GM21423 (cell line): ENCODE data around the gene PRDM1.

Experiments
- ATAC-seq: cut with Tn5 transposase; IDR thresholded peaks from one replicate; pipeline ENCODE4 v1.9.1; 2021; ENCODE audit warnings: mild to moderate bottlenecking, moderate library complexity; ENCODE audit not compliant: unreplicated experiment

PRDM1 gene

GRCh38 chr6:106085984-106086813 lies at the start of gene PRDM1:
Gene PRDM1 (plus strand): TSS chr6:106086336. CDS start chr6:106086554, 218 bp downstream.
- ATAC-seq = peak; percentile 73

GRCh38 chr6:106037060-106037459 lies 49.1 kb upstream of the PRDM1 start:
- ATAC-seq = no peak

- ATAC-seq = no peak
These were observed 46.1 kb upstream of the PRDM1 start for GRCh38 chr6:106039897-106040592.

DNA sequence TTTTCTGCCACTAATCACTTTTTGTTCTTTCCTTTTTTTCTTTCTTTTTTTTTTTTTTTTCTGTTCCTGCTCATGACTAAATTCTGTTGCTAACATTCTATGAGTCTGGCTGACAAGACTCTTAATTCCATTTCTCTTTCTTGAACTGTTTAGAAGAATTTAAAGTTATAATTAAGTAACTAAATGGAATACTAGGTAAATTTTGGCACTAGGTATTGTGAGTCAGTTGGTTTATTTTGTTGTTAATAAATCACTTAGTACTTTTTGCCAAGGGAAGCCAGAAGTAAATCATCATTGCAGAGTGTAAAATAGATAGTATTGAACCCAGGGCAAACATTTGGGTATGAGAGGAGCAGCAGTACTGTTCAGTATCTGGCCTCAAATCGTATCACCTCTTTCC lies 42.0 kb upstream of the PRDM1 start:
- ATAC-seq = no peak

DNA sequence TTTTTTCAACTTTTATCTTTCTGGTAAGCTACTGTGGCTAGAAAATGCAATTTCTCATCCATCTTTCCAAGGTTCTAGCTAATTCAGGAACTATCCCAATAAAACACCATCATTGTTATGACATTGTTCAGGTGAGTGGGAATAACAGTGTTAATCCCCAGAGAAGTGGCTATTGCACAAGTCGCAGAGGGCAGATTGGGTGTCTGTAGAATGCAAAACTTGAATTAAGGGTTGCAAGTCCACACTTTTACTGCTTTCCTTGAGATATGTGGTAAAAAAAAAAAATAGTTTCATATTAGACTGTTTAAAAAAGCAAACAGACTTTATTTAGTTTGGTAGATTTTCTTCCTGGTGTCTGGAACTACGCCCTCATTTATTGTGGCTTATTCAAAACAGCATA lies 41.1 kb upstream of the PRDM1 start:
- ATAC-seq = no peak

DNA sequence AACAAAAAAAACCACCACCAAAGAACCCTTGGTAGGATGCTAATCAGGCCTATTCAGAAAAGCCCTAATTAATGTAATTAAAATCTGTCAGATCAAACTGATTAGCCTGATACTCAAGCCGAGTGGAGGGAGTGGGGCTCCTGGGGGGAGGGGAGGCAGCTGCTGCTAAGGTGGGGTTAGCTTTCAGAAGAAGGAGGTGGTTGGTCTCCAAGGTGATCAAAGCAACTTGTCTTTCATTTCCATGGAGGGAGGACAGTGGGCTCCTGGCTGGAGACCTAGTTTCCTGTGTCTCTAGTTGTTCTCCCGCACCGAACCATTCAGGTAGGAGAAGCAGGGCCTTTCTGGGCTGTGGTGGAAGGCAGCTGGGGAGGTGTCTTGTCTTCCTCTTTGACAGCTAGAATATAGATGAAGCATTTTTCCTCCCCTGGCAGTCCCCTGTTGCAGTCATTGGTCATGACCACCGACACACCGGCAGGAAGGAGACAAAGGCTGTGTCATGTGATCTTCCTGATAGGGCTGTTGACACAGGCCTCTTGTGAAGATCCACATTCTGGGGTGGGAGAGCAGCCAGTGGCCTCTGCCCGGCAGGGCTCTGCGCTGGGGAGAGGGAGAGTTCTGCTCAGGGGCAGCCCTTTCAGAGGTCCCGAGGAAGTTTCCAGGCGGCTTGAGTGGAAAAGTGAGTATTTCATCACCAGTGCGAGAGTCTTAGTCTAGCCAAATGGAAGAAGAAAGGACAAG lies 39.9 kb upstream of the PRDM1 start:
- no peak for ATAC-seq

DNA sequence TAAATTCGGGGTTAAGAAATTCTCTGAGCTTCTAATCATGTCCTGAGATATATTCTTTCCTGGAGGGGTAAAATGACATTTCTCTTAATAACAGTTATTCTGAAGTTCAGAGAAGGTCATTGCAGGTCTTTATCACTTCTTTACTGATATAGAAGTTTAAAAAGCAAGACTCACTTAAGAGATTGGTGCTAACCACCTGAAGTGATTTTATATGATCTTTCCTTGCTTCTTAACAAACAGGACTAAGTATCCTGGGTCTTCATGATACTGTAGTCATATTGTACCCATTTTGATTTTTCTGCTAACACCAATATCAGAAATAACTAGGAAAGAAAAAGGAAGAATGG lies 39.3 kb upstream of the PRDM1 start:
- ATAC-seq = no peak

DNA sequence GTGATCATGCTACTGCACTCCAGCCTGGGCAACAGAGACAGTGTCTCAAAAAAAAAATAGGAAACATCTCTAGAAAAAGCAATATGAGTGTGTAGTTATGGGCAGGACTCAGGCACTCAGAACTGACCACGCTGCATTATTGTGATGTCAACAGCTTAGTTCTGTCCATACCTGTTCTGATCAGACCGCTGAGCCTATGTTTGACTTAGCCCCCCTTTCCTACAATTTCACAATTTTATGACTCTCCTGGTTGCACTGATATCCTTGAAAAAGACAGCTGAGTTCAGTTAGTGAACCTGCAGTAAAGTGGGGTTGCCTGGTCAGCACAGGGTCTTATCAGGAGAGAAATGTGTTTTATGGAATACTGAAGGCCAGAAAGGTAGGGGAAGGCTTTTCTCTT lies 37.8 kb upstream of the PRDM1 start:
- no peak for ATAC-seq

- ATAC-seq = no peak
These were observed 35.6 kb upstream of the PRDM1 start for GRCh38 chr6:106050538-106050937.

GRCh38 chr6:106051226-106051625 lies 34.9 kb upstream of the PRDM1 start:
- ATAC-seq = no peak

- ATAC-seq = no peak
These were observed 32.5 kb upstream of the PRDM1 start for GRCh38 chr6:106053484-106054205.

- no peak for ATAC-seq
These were observed 30.6 kb upstream of the PRDM1 start for GRCh38 chr6:106055489-106055888.

DNA sequence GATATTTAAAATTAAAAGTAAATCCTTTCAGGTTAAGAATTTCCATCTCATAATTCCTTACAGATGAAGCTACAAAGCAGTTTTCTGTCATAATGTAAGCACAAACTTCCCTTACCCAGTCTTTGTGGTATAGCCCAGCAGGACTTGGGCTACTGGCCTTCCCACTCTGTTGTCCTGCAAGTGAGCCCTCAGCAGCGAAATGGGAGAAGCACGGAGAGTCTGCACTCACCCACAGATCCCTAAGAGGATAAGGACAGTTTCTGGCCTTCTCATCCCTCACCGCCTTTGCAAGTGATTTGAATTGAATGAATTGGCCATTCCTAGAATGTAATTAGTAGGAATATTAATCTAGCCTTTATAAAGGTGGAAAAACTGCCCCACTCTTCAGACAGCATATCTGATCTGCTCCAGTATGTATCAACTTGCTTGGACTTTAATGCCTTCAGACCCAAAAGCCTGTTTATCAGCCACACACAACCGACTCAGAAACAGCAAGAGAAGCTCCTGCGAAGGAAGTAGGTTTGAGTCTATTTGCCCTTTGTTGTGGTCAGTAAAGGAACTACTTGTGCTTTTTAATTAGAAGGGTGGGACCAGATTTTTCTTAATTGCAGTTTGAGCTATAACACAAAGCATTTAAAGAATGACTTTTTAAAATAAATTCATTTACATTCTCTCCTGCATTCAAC lies 29.9 kb upstream of the PRDM1 start:
- no peak for ATAC-seq

- ATAC-seq = no peak
These were observed 29.3 kb upstream of the PRDM1 start for GRCh38 chr6:106056746-106057390.

- ATAC-seq = no peak
These were observed 26.8 kb upstream of the PRDM1 start for GRCh38 chr6:106059331-106059730.

GRCh38 chr6:106060167-106060566 lies 26.0 kb upstream of the PRDM1 start:
- ATAC-seq = no peak

DNA sequence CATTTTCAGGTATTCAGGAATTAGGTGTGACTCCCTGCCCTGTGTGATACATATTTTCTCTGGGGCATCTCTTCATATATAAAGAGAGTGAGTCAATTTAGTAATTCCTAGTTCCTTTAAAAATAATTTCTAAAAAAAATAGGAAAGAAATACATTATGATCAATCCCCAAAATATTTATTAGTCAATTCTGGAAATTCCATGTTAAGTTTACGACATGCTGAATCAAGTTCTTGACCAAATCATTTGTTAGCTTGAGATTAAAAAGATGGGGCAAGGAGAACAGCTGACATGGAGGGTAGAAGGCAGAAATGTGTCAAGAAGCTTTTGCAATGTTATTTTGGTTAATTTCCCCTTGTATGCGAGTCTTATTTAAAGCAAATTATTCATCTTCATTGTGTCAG lies 22.7 kb upstream of the PRDM1 start:
- ATAC-seq = no peak

DNA sequence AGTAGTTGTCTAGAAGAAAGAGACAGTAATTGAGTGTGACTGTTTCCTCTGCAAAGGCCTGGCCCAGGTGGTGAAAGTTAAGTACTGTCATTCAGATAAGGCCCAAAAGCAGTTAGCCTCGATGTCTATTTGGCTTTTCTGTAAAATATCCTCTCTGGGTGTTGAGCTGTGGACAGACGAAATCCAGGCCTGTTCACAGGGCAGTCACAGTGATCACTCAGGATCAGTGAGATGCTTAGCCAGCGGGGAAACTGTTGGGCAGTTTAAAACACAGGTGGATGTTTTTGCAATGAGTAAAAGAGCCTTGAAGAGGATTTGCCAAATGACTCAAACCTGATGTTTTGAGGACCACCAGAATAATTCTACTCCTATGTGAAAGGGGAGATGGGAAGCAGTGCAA lies 22.0 kb upstream of the PRDM1 start:
- ATAC-seq = no peak

- ATAC-seq = no peak
These were observed 21.4 kb upstream of the PRDM1 start for GRCh38 chr6:106064756-106065155.

- ATAC-seq = no peak
These were observed 19.1 kb upstream of the PRDM1 start for GRCh38 chr6:106066989-106067388.
